Natural killer cell (primary cell): ENCODE data around the gene DHRS13. TPM values are rescaled to one million over a fixed set of nuclear protein-coding genes. Genes with fewer than 3 reads are reported as not detected.

Experiments used
- ATAC-seq, 3 donors: fragments of 150-1000 bp in 2 of 3; fragments of 200-7000 bp in 1 of 3; cut with Tn5 transposase; 1 replicate in 1 of 3; 2 replicates in 2 of 3; pipeline ENCODE4 v1.10.0; 2021; ENCODE audit warnings: mild to moderate bottlenecking in 2 of 3, moderate library complexity in 2 of 3
- DNase-seq, 2 donors: peaks; one replicate each; pipeline versions ENCODE4 v3.0.0 to v3.0.0-alpha.2; 2013 to 2021; ENCODE audit warnings: mixed read lengths in 1 of 2
- H3K27ac ChIP-seq: one replicate; pipeline ENCODE4 v1.5.1; 2013; ENCODE audit warnings: mild to moderate bottlenecking, low read length
- H3K27me3 ChIP-seq: one replicate; pipeline ENCODE4 v1.6.1; 2013; ENCODE audit warnings: low read length; ENCODE audit not compliant: control insufficient read depth, insufficient read depth
- H3K36me3 ChIP-seq: one replicate; pipeline ENCODE4 v1.6.1; 2013; ENCODE audit warnings: low read length; ENCODE audit not compliant: control insufficient read depth, insufficient read depth
- H3K4me1 ChIP-seq: one replicate; pipeline ENCODE4 v1.6.1; 2013; ENCODE audit warnings: low read length; ENCODE audit not compliant: control insufficient read depth, insufficient read depth
- H3K4me3 ChIP-seq: one replicate; pipeline ENCODE4 v1.5.1; 2013; ENCODE audit warnings: low read length
- H3K9me3 ChIP-seq: one replicate; pipeline ENCODE4 v1.6.1; 2013; ENCODE audit warnings: low read length; ENCODE audit not compliant: control insufficient read depth, insufficient read depth
- H3K27ac Mint-ChIP-seq, 2 donors: one replicate each; pipeline ENCODE4 v1.8.0; 2022; ENCODE audit warnings: mild to moderate bottlenecking in 2 of 2, mixed read lengths in 2 of 2, moderate library complexity in 1 of 2
- H3K27me3 Mint-ChIP-seq, 2 donors: one replicate each; pipeline ENCODE4 v1.8.0; 2022; ENCODE audit warnings: low read depth in 2 of 2, mixed read lengths in 2 of 2
- H3K36me3 Mint-ChIP-seq: one replicate; pipeline ENCODE4 v1.8.0; 2022; ENCODE audit warnings: mixed read lengths
- H3K4me1 Mint-ChIP-seq, 2 donors: one replicate each; pipeline ENCODE4 v1.8.0; 2022; ENCODE audit warnings: mixed read lengths in 2 of 2
- H3K4me3 Mint-ChIP-seq: one replicate; pipeline ENCODE4 v1.8.0; 2022; ENCODE audit warnings: mild to moderate bottlenecking, moderate library complexity, mixed read lengths
- H3K9me3 Mint-ChIP-seq, 2 donors: one replicate each; pipeline ENCODE4 v1.8.0; 2022; ENCODE audit warnings: mixed read lengths in 2 of 2
- WGBS: methylation state at CpG from one replicate; pipeline ENCODE4 v1.1.7; 2013; ENCODE audit warnings: missing lambda C conversion rate; ENCODE audit not compliant: insufficient coverage; 5-methylcytosine and 5-hydroxymethylcytosine counted together
- intact Hi-C: fragments of 100-400 bp; cut with micrococcal nuclease; formaldehyde crosslinking; loops from one replicate; pipeline ENCODE4 v1.14.2; 2022
- total RNA-seq, 4 donors: library from RNA; stranded (reverse); fragments of 120-200 nt in 1 of 4; gene quantifications; one replicate each; pipeline versions ENCODE4 v1.2.3 to v1.2.4, GENCODE V29; 2013 to 2022
- TF ChIP-seq, protein P1 (sequence below): fragments of 200-600 bp; IDR thresholded peaks from one replicate; pipeline ENCODE4 v1.8.0; 2022; ENCODE audit warnings: antibody characterized with exemption

The DHRS13 gene
- total RNA-seq, 3 donors from 2014 or later (not counting 1 experiment from before 2014, with no cell fraction given): 22.5 to 27.3 (median 23.2) TPM

DNA sequence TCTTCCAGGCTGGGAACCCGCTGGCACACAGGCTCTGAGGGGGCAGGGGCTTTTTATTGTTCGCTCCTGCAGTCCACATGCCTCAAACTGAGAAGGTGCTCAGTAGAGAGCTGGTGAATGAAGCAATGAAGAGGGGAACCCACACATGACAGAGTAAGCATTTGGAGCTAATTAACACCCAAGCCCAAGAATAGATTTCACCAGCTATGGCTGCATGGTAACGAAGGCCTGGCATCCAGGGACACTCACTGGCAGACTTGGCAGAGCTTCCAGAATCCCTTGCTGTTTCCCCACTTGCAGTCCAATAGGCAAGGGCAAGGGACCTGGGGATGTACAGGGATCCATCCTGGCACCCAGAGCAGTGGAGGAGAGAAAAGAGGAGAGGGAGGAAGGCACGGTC is 17.5 kb downstream of the DHRS13 start:
- peaks cover 10 to 21% of the 10 kb centered on the region in 2 donors for H3K4me1 Mint-ChIP-seq
- H3K36me3 Mint-ChIP-seq: peaks cover 1% of the 10 kb centered on the region
- DNase-seq: no peak
- no peak overlapping the region for H3K27ac ChIP-seq
- H3K4me3 Mint-ChIP-seq: no peak overlapping the region
- intact Hi-C loops: no loop called here
- no peaks in the 10 kb centered on the region for H3K9me3 ChIP-seq
- H3K4me3 ChIP-seq: no peak overlapping the region
- peak overlapping the region in 1 of 2 donors; percentile 27 for H3K27ac Mint-ChIP-seq
- peaks cover 66% of the 10 kb centered on the region for H3K36me3 ChIP-seq
- no peak for ATAC-seq
- no peaks in the 10 kb centered on the region for H3K27me3 ChIP-seq
- TF ChIP-seq, protein P1, sequence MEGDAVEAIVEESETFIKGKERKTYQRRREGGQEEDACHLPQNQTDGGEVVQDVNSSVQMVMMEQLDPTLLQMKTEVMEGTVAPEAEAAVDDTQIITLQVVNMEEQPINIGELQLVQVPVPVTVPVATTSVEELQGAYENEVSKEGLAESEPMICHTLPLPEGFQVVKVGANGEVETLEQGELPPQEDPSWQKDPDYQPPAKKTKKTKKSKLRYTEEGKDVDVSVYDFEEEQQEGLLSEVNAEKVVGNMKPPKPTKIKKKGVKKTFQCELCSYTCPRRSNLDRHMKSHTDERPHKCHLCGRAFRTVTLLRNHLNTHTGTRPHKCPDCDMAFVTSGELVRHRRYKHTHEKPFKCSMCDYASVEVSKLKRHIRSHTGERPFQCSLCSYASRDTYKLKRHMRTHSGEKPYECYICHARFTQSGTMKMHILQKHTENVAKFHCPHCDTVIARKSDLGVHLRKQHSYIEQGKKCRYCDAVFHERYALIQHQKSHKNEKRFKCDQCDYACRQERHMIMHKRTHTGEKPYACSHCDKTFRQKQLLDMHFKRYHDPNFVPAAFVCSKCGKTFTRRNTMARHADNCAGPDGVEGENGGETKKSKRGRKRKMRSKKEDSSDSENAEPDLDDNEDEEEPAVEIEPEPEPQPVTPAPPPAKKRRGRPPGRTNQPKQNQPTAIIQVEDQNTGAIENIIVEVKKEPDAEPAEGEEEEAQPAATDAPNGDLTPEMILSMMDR: no peak
- H3K27me3 Mint-ChIP-seq: no peaks in the 10 kb centered on the region
- H3K9me3 Mint-ChIP-seq: no peaks in the 10 kb centered on the region
- H3K4me1 ChIP-seq: peaks cover 13% of the 10 kb centered on the region
- WGBS: 89% methylated on average over 4 of the region's 4 CpGs

DNA sequence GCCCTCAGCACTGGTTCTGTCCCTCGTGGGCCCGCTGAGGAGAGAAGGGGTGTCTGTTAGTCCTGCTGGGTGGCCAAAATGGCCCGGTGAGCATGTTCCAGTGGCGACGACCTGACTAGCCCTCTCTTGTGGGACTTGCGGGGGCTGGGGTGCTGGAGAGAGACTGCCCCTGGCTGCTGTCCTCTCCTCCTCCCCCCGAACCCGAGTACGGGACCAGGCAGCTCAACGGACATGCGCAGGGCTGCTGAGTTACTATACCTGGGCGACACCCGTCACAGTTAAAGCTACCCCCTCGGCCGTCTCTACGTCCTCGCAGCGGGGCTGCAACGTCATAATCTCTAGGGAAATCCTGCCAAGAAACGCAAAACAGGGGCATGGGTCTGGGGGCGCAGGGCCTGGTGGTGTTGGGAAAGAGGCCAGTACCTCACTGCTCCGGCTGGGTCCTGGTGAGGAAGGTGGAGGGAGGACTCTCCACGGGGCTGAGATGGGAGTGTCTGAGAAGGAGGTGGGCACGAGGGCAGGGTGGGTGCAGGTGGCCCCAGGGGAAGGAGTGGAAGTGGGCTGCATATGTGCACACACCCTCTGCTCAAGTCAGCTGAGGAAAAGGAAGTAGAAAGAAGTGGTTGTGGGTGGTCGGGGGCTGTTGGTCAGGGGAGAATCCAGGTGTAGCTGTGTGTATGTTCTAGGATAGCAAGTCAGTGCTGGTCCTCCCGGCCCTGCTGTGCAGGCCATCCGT is 18.7 kb downstream of the DHRS13 start:
- H3K36me3 ChIP-seq: peaks cover 78% of the 10 kb centered on the region
- Mint-ChIP-seq H3K4me1 (peaks cover 5 to 22% of the 10 kb centered on the region in 2 donors), H3K36me3 (peaks cover 8% of the 10 kb centered on the region), H3K27ac (peak overlapping the region in 1 of 2 donors; percentile 36), H3K4me3 (no peak overlapping the region), H3K9me3 (no peaks in the 10 kb centered on the region), H3K27me3 (no peaks in the 10 kb centered on the region)
- WGBS: 89% methylated on average over 27 of the region's 27 CpGs
- no peaks in the 10 kb centered on the region for H3K27me3 ChIP-seq
- no peak for ATAC-seq
- H3K4me1 ChIP-seq: peaks cover 10% of the 10 kb centered on the region
- DNase-seq: no peak
- TF ChIP-seq, protein P1: no peak
- intact Hi-C loops: no loop called here
- no peaks in the 10 kb centered on the region for H3K9me3 ChIP-seq
- H3K27ac ChIP-seq: no peak overlapping the region
- H3K4me3 ChIP-seq: no peak overlapping the region

DNA sequence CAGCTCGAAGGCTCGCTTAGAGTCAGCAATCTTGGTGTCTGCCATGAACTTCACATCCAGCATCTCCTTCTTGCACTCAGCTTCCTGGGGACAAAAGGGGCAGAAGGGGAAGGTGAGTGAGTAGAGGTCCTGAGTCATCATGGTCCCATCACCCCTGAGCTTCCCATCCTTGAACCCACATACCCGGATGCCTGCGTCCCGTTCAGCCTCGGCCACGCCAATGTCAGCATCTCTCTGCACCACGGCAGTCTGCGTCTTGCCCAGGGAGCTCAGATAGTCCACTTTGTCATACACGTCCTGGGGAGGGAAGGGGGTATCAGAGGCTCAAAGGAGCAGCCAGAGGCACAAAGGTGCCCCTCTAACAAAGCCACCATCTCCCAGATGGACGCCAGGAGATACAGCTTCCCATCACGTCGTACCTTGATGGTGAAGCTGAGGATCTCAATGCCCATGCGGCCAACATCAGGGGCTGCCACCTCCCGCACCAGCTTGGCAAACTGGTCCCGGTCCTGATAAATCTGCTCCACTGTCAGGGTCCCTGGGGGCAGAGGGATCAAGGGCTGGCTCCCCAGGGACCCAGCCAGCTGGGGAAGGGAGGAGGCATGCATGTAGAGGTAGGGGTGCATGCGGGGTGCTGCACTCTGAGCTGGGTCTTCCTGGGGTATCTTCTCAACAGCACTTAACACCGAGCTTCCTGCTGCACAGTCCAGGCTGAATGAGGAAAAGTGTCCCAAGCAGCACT is 20.6 kb downstream of the DHRS13 start:
- no peaks in the 10 kb centered on the region for H3K27me3 Mint-ChIP-seq
- Histone ChIP-seq H3K4me3 (no peak overlapping the region), H3K27me3 (no peaks in the 10 kb centered on the region), H3K27ac (no peak overlapping the region), H3K36me3 (peaks cover 80% of the 10 kb centered on the region), H3K9me3 (no peaks in the 10 kb centered on the region), H3K4me1 (peaks cover 4% of the 10 kb centered on the region)
- TF ChIP-seq, protein P1: no peak
- intact Hi-C loops: no loop called here
- peaks cover 4 to 20% of the 10 kb centered on the region in 2 donors for H3K4me1 Mint-ChIP-seq
- H3K4me3 Mint-ChIP-seq: no peak overlapping the region
- ATAC-seq: no peak
- H3K27ac Mint-ChIP-seq: no peak overlapping the region
- H3K9me3 Mint-ChIP-seq: no peaks in the 10 kb centered on the region
- peaks cover 8% of the 10 kb centered on the region for H3K36me3 Mint-ChIP-seq
- DNase-seq: no peak
- WGBS: 99% methylated on average over 18 of the region's 18 CpGs
